Activated CD8-positive, alpha-beta memory T cell treated with anti-CD3 and anti-CD28 coated beads, Interleukin-2, amount 50 U/mL, for 1 hour (primary cell): ENCODE data around the gene MAN2A2.
"Not testable (repeated sequence)": the region's sequence is repeated elsewhere in the genome, so short reads cannot be mapped to it uniquely, and the experiment has no call there.

Source experiments
- DNase-seq: peaks from one replicate; pipeline ENCODE4 v3.0.0-alpha.2; 2020; ENCODE audit errors: extremely low read depth

Gene MAN2A2

GRCh38 chr15:90918034-90918788 is 15.1 kb downstream of the MAN2A2 start:
- DNase-seq: no peak

GRCh38 chr15:90918835-90919234 is 15.7 kb downstream of the MAN2A2 start:
- DNase-seq: no peak

GRCh38 chr15:90921887-90922286 is 18.8 kb downstream of the MAN2A2 start:
- no peak for DNase-seq

- DNase-seq: not testable (repeated sequence)
Measured at GRCh38 chr15:90922712-90923322, 19.7 kb downstream of the MAN2A2 start.

GRCh38 chr15:90924375-90924774 is 21.3 kb downstream of the MAN2A2 start:
- DNase-seq: no peak

- DNase-seq: not testable (repeated sequence)
Measured at GRCh38 chr15:90926766-90927165, 23.7 kb downstream of the MAN2A2 start.

GRCh38 chr15:90928106-90928505 is 25.0 kb downstream of the MAN2A2 start:
- DNase-seq: not testable (repeated sequence)

GRCh38 chr15:90929246-90930019 is 26.3 kb downstream of the MAN2A2 start:
- no peak for DNase-seq

- DNase-seq: no peak
Measured at GRCh38 chr15:90930861-90931574, 27.9 kb downstream of the MAN2A2 start.

- DNase-seq: no peak
Measured at GRCh38 chr15:90931575-90931827, 28.4 kb downstream of the MAN2A2 start.

- peak; percentile 61 for DNase-seq
Measured at GRCh38 chr15:90931828-90932659, 28.9 kb downstream of the MAN2A2 start, which contains the start of gene HDDC3. TSS of gene HDDC3 (minus strand) at chr15:90932549. CDS start at chr15:90932540, 9 bp downstream.

GRCh38 chr15:90932660-90932991 is 29.5 kb downstream of the MAN2A2 start:
- DNase-seq: no peak

- no peak for DNase-seq
Measured at GRCh38 chr15:90933301-90933700, 30.2 kb downstream of the MAN2A2 start.

GRCh38 chr15:90934256-90934948 is 31.3 kb downstream of the MAN2A2 start:
- peak; percentile 60 for DNase-seq

GRCh38 chr15:90934949-90935751 is 32.0 kb downstream of the MAN2A2 start, which contains the start of gene UNC45A:
TSS of gene UNC45A (plus strand) at chr15:90935285. CDS start at chr15:90935325, 40 bp downstream.
- DNase-seq: peak; percentile 88

- DNase-seq: no peak
Measured at GRCh38 chr15:90936823-90937222, 33.7 kb downstream of the MAN2A2 start.

- DNase-seq: no peak
Measured at GRCh38 chr15:90938261-90938660, 35.2 kb downstream of the MAN2A2 start.

- no peak for DNase-seq
Measured at GRCh38 chr15:90939756-90940155, 36.7 kb downstream of the MAN2A2 start.

GRCh38 chr15:90941038-90941437 is 37.9 kb downstream of the MAN2A2 start:
- no peak for DNase-seq
